T-helper 17 cell (primary cell): ENCODE results near the gene RNLS. TPM values are rescaled to one million over a fixed set of nuclear protein-coding genes. Genes with fewer than 3 reads are reported as not detected.
A peak's percentile ranks its signal among the peaks of the same experiment; 100 is the strongest.
"Not testable (repeated sequence)": the region's sequence is repeated elsewhere in the genome, so short reads cannot be mapped to it uniquely, and the experiment has no call there.

Experiments
- ATAC-seq: fragments of 150-1000 bp; cut with Tn5 transposase; 2 replicates; pipeline ENCODE4 v1.10.0; 2021; ENCODE audit warnings: mild to moderate bottlenecking, moderate library complexity
- DNase-seq, 3 donors: peaks; one replicate each; pipeline versions ENCODE4 v3.0.0 to v3.0.0-alpha.2; 2020 to 2021
- H3K9me3 ChIP-seq: one replicate; pipeline ENCODE4 v1.7.0; 2013; ENCODE audit warnings: low read length, mild to moderate bottlenecking; ENCODE audit not compliant: control insufficient read depth, poor library complexity, severe bottlenecking
- H3K27ac Mint-ChIP-seq: one replicate; pipeline ENCODE4 v1.8.0; 2022; ENCODE audit warnings: mild to moderate bottlenecking, moderate library complexity, mixed read lengths
- H3K27me3 Mint-ChIP-seq: one replicate; pipeline ENCODE4 v1.8.0; 2022; ENCODE audit warnings: mixed read lengths
- H3K36me3 Mint-ChIP-seq: one replicate; pipeline ENCODE4 v1.8.0; 2022; ENCODE audit warnings: low read depth, mixed read lengths
- H3K4me1 Mint-ChIP-seq: one replicate; pipeline ENCODE4 v1.8.0; 2022; ENCODE audit warnings: mild to moderate bottlenecking, mixed read lengths
- H3K4me3 Mint-ChIP-seq: one replicate; pipeline ENCODE4 v1.8.0; 2022; ENCODE audit warnings: mild to moderate bottlenecking, moderate library complexity, mixed read lengths
- total RNA-seq, 4 donors: library from RNA in 2 of 4; stranded (reverse) in 2 of 4; gene quantifications; one replicate each; pipeline ENCODE4 v1.2.3 and lab custom pipeline; 2022 to 2026

Gene RNLS
- total RNA-seq, 2 donors from 2014 or later, result 1.8 to 4.6 TPM

DNA sequence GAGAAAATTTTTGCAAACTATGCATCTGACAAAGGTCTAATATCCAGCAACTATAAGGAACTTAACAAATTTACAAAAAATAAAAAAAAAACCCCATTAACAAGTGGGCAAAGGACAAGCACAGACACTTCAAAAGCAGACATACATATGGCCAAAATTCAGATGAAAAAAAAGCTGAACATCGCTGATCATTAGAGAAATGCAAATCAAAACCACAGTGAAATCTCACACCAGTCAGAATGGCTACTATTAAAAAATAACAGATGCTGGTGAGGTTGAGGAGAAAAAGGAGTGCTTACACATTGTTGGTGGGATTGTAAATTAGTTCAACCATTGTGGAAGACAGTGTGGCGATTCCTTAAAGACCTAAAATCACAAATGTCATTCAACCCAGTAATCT lies 274.8 kb downstream of the RNLS start:
- not testable (repeated sequence) for H3K9me3 ChIP-seq, H3K36me3 Mint-ChIP-seq, H3K4me1 Mint-ChIP-seq, H3K27me3 Mint-ChIP-seq, H3K27ac Mint-ChIP-seq, DNase-seq, H3K4me3 Mint-ChIP-seq, ATAC-seq

DNA sequence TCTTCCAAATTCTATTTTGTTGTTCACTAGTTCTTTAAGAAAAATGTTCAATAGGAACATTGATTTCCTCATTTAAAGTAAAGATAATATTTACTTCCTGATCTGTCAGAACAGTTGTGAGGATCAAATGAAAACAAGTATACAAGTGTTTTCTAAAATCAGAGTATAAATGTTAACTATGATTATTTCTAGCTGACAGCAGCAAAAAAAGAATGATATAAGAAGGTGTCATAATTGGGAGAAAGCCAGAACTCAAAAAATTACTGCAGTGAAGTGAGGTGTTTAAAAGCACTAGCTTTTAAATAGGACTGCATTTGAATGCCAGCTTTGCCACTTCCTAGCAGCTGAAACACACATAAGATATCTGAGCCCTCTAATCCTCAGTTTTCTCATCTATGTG lies 283.3 kb downstream of the RNLS start:
- H3K4me3 Mint-ChIP-seq, result no peak overlapping the region
- peaks cover 13% of the 10 kb centered on the region for H3K4me1 Mint-ChIP-seq
- DNase-seq (no peak), ATAC-seq (no peak)
- H3K9me3 ChIP-seq, result peaks cover 3% of the 10 kb centered on the region
- no peak overlapping the region for H3K27ac Mint-ChIP-seq
- peaks cover 5% of the 10 kb centered on the region for H3K27me3 Mint-ChIP-seq
- peaks cover 5% of the 10 kb centered on the region for H3K36me3 Mint-ChIP-seq

DNA sequence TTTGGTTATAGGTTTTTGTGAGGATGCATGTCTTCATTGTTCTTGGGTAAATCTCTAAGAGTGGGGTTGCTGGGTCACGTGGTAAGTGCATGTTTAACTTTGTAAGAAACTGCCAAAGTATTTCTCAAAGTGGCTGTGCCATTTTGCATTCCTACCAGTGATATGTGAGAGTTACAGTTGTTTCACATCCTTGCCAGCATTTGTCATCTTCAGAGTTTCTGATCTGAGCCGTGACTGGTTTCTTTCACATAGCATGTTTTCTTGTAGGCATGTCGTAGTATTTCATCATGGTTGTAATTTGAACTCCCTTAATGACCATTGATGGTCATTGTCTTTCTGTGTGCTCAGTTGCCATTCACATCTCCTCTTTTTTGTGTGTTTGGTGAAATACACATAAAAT lies 286.0 kb downstream of the RNLS start:
- H3K36me3 Mint-ChIP-seq, result peaks cover 3% of the 10 kb centered on the region
- peaks cover 10% of the 10 kb centered on the region for H3K4me1 Mint-ChIP-seq
- DNase-seq (no peak), ATAC-seq (no peak)
- peaks cover 3% of the 10 kb centered on the region for H3K9me3 ChIP-seq
- no peaks in the 10 kb centered on the region for H3K27me3 Mint-ChIP-seq
- no peak overlapping the region for H3K4me3 Mint-ChIP-seq
- no peak overlapping the region for H3K27ac Mint-ChIP-seq

DNA sequence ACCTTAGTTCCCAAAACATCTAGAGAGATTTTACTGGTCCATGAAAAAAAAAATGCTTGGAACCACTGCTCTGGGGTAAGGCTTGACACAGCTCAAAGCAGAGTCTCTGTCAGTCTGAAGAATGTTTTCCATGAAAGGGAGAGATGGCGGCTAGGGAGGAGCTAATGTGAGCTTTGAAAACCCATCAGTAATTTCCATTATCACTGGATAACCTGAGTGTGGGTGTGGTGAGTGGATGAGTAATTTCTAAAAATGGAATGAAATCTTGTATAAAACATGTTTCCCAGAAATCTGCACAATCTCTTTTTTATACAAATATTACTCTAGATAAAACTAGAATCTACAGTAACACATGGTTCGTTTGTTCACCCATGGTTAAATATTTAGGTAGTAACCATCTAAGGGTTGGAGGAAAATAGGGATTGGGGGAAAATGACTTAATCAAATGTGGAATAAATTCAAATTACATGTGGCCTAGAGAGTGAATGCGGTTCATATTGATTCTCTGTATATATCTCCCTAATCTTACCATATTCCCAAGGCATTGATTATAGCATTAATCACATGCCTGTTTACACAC lies 289.4 kb downstream of the RNLS start:
- peaks cover 4% of the 10 kb centered on the region for H3K4me1 Mint-ChIP-seq
- no peak for ATAC-seq
- H3K4me3 Mint-ChIP-seq, result no peak overlapping the region
- H3K36me3 Mint-ChIP-seq, result no peaks in the 10 kb centered on the region
- no peaks in the 10 kb centered on the region for H3K27me3 Mint-ChIP-seq
- no peak overlapping the region for H3K27ac Mint-ChIP-seq
- DNase-seq, result no peak
- H3K9me3 ChIP-seq, result peaks cover 3% of the 10 kb centered on the region

DNA sequence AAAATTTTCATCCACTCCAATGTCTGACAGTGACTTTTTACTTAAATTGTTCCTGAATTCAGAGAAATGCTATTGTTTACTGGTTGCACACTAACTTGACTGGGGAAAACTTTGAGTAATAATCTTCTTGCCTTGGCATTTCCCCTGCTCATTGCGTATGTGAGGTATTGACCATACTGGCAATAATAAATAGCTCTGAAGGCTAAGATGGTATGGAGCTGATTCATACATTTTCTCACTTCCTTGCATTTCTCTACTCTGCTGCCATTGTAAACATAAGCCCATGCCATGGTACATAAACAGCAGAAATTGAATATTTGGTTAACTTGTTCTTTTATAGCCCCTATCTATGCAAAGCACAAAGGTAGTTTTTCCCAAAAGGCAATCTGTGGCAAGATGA lies 290.0 kb downstream of the RNLS start:
- peaks cover 3% of the 10 kb centered on the region for H3K9me3 ChIP-seq
- peaks cover 4% of the 10 kb centered on the region for H3K4me1 Mint-ChIP-seq
- H3K27ac Mint-ChIP-seq, result no peak overlapping the region
- H3K4me3 Mint-ChIP-seq, result no peak overlapping the region
- no peaks in the 10 kb centered on the region for H3K27me3 Mint-ChIP-seq
- DNase-seq, result no peak
- no peak for ATAC-seq
- no peaks in the 10 kb centered on the region for H3K36me3 Mint-ChIP-seq

DNA sequence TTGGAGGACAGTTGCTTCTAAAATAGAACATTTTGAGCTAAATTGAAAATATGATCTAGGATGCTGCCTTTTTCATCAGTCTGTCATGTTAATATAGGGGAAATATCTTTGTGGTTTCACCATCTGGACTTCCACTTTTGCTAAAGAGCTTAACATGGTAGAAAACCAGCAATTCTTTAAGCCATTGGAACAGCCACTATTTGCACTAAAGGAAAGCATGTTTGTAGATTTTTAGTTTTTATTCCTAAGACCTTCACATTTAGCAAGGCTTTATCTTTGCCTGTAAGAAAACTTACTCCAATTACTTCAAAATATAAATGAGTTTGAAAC lies 291.0 kb downstream of the RNLS start:
- H3K4me3 Mint-ChIP-seq, result no peak overlapping the region
- no peak overlapping the region for H3K27ac Mint-ChIP-seq
- ATAC-seq (no peak), DNase-seq (no peak)
- no peaks in the 10 kb centered on the region for H3K36me3 Mint-ChIP-seq
- no peaks in the 10 kb centered on the region for H3K27me3 Mint-ChIP-seq
- no peaks in the 10 kb centered on the region for H3K9me3 ChIP-seq
- H3K4me1 Mint-ChIP-seq, result peaks cover 4% of the 10 kb centered on the region

DNA sequence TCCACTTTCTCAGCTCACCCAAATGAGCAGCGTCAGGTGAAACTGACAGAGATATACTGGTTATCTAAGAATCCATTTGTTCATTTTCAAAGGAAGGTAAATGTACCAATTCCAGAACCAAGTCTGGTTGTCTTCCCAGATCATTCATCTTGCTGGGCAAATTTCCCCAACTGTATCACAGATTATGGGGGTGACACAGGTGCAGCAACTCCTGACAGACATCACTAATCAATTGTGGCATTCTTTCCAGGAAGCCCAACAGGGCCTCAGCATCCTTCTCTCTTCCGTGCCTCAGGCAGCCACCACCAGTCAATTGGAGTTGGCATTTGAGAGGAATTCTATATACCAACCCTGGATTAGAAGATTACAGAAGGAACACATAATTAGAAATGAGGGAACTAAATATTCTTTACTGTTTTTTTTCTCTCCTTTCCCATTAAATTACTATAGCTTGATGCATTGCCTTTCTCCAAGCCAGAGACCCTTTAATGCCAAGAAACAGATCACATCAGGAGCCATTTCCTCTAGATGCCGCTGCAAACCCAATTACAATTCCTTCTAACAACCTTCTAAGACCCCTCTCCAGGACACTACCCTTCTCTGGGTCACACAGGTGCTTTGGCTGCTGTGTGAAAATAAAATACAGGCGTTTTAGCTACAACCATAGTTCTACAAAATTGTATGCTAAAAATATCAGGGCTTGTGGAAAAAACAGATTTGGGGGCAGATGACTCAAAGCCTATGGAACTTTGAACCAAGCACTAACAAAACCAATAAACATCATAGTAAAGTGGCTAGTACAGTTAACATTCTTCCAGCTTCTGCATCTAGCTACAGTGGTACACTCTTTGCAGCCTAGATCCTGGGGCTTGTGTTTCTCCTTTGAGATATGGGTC lies 291.6 kb downstream of the RNLS start:
- Mint-ChIP-seq H3K4me1 (peaks cover 2% of the 10 kb centered on the region), H3K27me3 (no peaks in the 10 kb centered on the region), H3K36me3 (no peaks in the 10 kb centered on the region), H3K4me3 (no peak overlapping the region), H3K27ac (no peak overlapping the region)
- DNase-seq, result no peak
- no peaks in the 10 kb centered on the region for H3K9me3 ChIP-seq
- no peak for ATAC-seq

DNA sequence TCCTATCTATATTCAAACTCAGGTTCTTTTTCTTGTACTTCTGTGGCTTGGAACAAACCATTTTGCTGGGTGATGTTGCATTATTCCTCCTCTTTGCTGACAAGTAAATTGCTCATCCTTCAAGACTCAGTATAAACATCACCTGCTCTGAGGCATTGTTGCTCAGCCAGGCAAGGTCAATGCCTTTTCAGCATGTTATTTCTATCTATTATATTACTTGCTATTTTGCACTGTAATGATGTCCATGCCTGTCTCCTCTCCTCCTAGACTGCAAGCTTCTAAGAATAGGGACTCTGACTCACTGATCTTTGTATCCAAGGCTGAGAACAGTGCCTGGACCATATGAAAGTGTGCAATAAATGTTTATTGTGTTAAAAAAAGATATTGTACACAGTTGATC lies 293.8 kb downstream of the RNLS start:
- Mint-ChIP-seq H3K27ac (no peak overlapping the region), H3K36me3 (no peaks in the 10 kb centered on the region)

DNA sequence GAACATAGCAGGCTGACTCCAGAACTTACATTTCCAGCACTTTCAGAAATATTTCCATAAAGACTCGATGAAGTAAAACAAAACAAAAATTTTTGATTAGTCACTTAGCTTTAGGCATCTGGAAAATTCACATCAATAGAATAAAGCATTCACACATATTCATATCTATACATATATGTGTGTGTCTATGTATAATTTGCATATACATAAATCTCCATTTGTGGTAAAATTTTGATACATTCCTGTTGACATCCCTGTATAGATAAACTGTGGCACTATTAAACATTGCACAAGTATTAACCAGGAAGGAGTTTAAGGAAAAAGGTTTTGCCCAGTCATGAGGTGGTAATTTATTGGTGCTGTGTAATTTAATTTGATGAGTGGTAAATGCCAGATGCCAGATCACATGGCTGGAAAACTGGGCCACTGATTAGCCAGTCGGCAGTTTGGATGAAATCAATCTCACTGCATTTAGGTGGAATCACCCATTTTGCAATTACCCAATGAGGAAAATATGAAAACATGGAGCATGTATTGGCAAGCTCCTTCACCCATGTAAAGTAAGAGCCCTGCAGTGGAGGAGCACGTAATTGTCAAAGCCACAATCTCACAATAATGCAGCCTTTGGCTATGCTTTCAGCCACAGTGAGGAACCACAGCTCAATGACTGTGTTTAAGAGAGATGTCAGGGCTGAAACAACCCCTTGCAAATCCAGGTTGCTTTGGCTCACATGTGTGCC lies 294.6 kb downstream of the RNLS start:
- Mint-ChIP-seq H3K36me3 (no peaks in the 10 kb centered on the region), H3K4me3 (no peak overlapping the region), H3K27me3 (no peaks in the 10 kb centered on the region), H3K27ac (no peak overlapping the region), H3K4me1 (no peaks in the 10 kb centered on the region)
- ATAC-seq (no peak), DNase-seq (no peak)
- no peaks in the 10 kb centered on the region for H3K9me3 ChIP-seq

More for the DNA sequence above, 293.8 kb downstream of the RNLS start:
- H3K9me3 ChIP-seq, result no peaks in the 10 kb centered on the region
- no peaks in the 10 kb centered on the region for H3K27me3 Mint-ChIP-seq
- ATAC-seq (no peak), DNase-seq (no peak)
- no peaks in the 10 kb centered on the region for H3K4me1 Mint-ChIP-seq
- no peak overlapping the region for H3K4me3 Mint-ChIP-seq

DNA sequence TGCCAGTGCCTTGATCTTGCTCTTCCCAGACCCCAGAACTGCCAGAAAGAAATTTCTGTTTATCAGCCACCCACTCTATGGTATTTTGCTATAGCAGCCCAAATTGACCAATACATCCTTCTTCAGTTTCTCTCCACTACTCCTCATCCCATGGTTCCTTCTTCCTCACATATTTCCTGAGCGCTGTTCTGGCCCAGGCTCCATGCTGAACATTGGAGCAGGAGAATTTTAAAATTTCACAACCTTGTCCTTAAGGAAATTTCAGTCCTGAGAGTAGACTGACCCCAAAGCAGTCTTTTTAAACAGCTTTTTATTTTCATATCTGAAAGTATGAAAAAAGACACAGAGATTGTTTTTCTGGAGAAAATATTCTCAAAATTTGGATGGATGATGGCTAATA lies 297.1 kb downstream of the RNLS start:
- no peak for ATAC-seq
- peaks cover 4% of the 10 kb centered on the region for H3K4me1 Mint-ChIP-seq
- no peak overlapping the region for H3K4me3 Mint-ChIP-seq
- H3K27ac Mint-ChIP-seq, result no peak overlapping the region
- H3K27me3 Mint-ChIP-seq, result no peaks in the 10 kb centered on the region
- DNase-seq, result no peak
- no peaks in the 10 kb centered on the region for H3K36me3 Mint-ChIP-seq
- H3K9me3 ChIP-seq, result no peaks in the 10 kb centered on the region

DNA sequence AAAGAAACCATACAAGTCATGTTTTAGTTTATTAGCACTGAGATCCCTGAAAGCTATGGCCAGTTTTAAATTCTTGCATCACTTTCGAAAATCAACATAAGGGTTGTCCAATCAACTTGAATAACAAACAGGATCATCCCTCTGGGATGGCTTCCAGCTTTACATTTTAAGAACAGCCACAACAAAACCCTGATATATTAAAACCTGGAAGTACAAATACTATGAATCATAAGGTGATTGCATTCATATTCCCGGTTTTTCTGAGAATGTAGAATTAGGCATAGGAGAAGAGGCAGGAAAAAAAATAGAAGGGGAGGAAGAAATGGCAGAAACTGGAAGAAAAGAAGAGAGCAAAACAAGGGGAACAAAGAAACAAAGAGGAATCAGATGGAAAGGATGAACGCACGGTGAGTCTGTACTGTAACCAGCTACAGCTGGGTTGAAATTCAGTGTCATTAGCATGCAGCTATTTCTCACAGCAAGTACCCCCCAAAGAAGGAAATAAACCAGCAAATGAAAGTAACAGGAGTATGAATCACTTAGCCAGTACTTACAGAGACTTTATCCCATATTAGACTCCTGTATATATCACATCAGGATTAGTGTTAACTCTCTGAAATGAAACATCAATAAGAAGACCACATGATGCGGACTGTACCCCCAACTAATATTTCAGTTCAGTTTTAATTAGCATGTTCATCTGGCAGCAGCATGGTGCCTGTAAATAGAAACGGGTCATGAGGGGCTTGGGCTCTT lies 301.3 kb downstream of the RNLS start:
- no peak for ATAC-seq
- no peak for DNase-seq
- H3K9me3 ChIP-seq, result no peaks in the 10 kb centered on the region
- H3K36me3 Mint-ChIP-seq, result no peaks in the 10 kb centered on the region
- H3K27me3 Mint-ChIP-seq, result no peaks in the 10 kb centered on the region
- H3K4me1 Mint-ChIP-seq, result peaks cover 21% of the 10 kb centered on the region
- peak overlapping the region; percentile 19 for H3K4me3 Mint-ChIP-seq
- H3K27ac Mint-ChIP-seq, result no peak overlapping the region

DNA sequence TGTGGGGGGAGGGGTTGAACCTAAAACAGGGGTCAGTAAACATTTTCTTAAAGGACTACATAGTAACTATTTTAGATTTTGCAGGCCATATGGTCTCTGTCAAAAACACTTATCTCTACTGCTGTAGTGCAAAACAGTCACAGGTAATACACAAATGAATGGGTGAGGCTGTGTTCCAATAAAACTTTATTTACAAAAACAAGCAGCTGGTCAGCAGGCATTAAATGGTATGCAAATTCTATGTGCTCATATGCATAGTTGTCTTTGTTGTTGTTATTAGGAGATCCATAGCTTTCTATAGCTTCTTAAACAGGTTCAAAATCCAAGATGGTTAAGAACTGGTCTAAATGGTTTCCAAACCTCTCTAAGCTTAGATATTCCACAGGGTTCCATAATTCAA lies 302.6 kb downstream of the RNLS start:
- Mint-ChIP-seq H3K27ac (no peak overlapping the region), H3K4me1 (peaks cover 21% of the 10 kb centered on the region), H3K4me3 (no peak overlapping the region), H3K27me3 (no peaks in the 10 kb centered on the region), H3K36me3 (no peaks in the 10 kb centered on the region)
- ATAC-seq (no peak), DNase-seq (no peak)
- H3K9me3 ChIP-seq, result no peaks in the 10 kb centered on the region

DNA sequence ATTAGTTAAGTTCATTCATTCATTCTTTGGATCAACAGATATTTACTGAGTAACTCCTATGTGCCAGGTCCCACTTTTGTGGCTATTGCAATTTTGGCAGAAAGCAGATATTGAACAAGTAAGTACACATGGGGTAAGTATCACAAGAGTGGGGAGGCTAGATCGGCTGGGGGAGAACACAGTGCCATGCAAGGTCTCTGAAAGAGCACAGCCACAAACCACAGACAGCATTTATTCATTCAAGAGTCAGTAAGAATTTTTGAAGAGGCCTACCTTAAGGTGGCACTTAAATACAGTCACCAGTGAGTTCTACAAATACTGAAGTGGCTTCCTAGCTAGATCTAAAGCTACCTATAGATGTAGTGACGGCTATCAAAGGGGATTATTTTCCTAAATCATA lies 304.2 kb downstream of the RNLS start:
- H3K27me3 Mint-ChIP-seq, result no peaks in the 10 kb centered on the region
- DNase-seq (no peak), ATAC-seq (no peak)
- H3K4me3 Mint-ChIP-seq, result no peak overlapping the region
- H3K4me1 Mint-ChIP-seq, result peaks cover 24% of the 10 kb centered on the region
- peak overlapping the region; percentile 29 for H3K27ac Mint-ChIP-seq
- no peaks in the 10 kb centered on the region for H3K9me3 ChIP-seq
- H3K36me3 Mint-ChIP-seq, result no peaks in the 10 kb centered on the region
